ENCODE results near the gene MLXIP. TPM values are rescaled to one million over a fixed set of nuclear protein-coding genes. Genes with fewer than 3 reads are reported as not detected.
A peak's percentile ranks its signal among the peaks of the same experiment; 100 is the strongest.

MLXIP gene
- total RNA-seq, 1 experiment from 2014 or later = 32.4 TPM

GRCh38 chr12:122087431-122088178 is 9.0 kb downstream of the MLXIP start:
- Histone ChIP-seq H2BK15ac (ENCODE audit: low read depth, low read length) (no peak overlapping the region), H3K4me2 (ENCODE audit: insufficient read depth, insufficient read length, low read length) (no peak overlapping the region), H4K8ac (replicated peaks; ENCODE audit: insufficient read length, low read depth, low read length) (no peak overlapping the region), H3K4ac (ENCODE audit: low read depth, low read length) (no peak overlapping the region), H3K14ac (ENCODE audit: insufficient read depth, low read length) (no peak overlapping the region; the same call in 1 of the 2 replicates), H3K27me3 (ENCODE audit: insufficient read depth, low read length) (no peaks in the 10 kb centered on the region), H4K20me1 (ENCODE audit: control insufficient read depth, insufficient read depth, insufficient read length) (no peaks in the 10 kb centered on the region), H3T11ph (ENCODE audit: low read length) (no peak overlapping the region), H3K79me2 (ENCODE audit: insufficient read depth, low read length) (peaks cover 3% of the 10 kb centered on the region; the same call in 1 of the 2 replicates), H2BK20ac (ENCODE audit: low read depth, low read length, poor library complexity, severe bottlenecking) (no peak overlapping the region), H3K18ac (ENCODE audit: insufficient read length, low read depth, low read length) (no peak overlapping the region), H4K5ac (ENCODE audit: insufficient read length, low read depth, low read length) (no peak overlapping the region), H2BK5ac (ENCODE audit: insufficient read length, low read length) (no peak overlapping the region), H3K23me2 (ENCODE audit: insufficient read length, low read depth, low read length, poor library complexity, severe bottlenecking) (no peaks in the 10 kb centered on the region), H3K9ac (ENCODE audit: extremely low read depth, insufficient read length, low read length) (no peak overlapping the region), H3K23ac (ENCODE audit: insufficient read length, low read depth, low read length) (no peak overlapping the region), H3K9me3 (ENCODE audit: control insufficient read depth, low read depth, low read length) (no peaks in the 10 kb centered on the region), H4K91ac (ENCODE audit: insufficient read length, low read depth, low read length) (no peak overlapping the region), H3K27ac (ENCODE audit: insufficient read length, low read depth, low read length) (no peak overlapping the region), H3K79me1 (ENCODE audit: insufficient read depth, low read depth, low read length, poor library complexity, severe bottlenecking) (no peaks in the 10 kb centered on the region), H2AK5ac (ENCODE audit: insufficient read length, low read length) (no peak overlapping the region), H2BK12ac (ENCODE audit: insufficient read length, low read depth, low read length) (no peak overlapping the region), H3K4me1 (ENCODE audit: insufficient read depth, low read length) (peaks cover 2% of the 10 kb centered on the region; the same call in 1 of the 2 replicates), H2AFZ (ENCODE audit: low read length) (no peak overlapping the region), H2BK120ac (ENCODE audit: low read depth, low read length, poor library complexity, severe bottlenecking) (no peak overlapping the region), H3K56ac (ENCODE audit: insufficient read length, low read depth, low read length) (no peak overlapping the region)
- peak overlapping the region; percentile 49 to 68 (median 62); a peak in 6 of 7 replicates for H3K27ac Mint-ChIP-seq
- no CpG with 5 or more reads among the region's 17 CpGs for WGBS (ENCODE audit: extremely low coverage, insufficient read length, low lambda C conversion rate)
- no peaks in the 10 kb centered on the region for H3K9me3 Mint-ChIP-seq
- H3K4me3 Mint-ChIP-seq = no peak overlapping the region
- peaks cover 16 to 19% of the 10 kb centered on the region in 2 experiments for H3K4me1 Mint-ChIP-seq
- H3K27me3 Mint-ChIP-seq (ENCODE audit: low read depth) = no peaks in the 10 kb centered on the region; the same call in 1 of the 2 replicates
- H3K36me3 Mint-ChIP-seq (ENCODE audit: insufficient read depth in 1 of 3, low read depth in 3 of 3) = peaks cover 11 to 22% (median 16%) of the 10 kb centered on the region in 3 experiments; a peak in 6 of 7 replicates
- TF ChIP-seq, protein P1, sequence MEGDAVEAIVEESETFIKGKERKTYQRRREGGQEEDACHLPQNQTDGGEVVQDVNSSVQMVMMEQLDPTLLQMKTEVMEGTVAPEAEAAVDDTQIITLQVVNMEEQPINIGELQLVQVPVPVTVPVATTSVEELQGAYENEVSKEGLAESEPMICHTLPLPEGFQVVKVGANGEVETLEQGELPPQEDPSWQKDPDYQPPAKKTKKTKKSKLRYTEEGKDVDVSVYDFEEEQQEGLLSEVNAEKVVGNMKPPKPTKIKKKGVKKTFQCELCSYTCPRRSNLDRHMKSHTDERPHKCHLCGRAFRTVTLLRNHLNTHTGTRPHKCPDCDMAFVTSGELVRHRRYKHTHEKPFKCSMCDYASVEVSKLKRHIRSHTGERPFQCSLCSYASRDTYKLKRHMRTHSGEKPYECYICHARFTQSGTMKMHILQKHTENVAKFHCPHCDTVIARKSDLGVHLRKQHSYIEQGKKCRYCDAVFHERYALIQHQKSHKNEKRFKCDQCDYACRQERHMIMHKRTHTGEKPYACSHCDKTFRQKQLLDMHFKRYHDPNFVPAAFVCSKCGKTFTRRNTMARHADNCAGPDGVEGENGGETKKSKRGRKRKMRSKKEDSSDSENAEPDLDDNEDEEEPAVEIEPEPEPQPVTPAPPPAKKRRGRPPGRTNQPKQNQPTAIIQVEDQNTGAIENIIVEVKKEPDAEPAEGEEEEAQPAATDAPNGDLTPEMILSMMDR (conservative IDR thresholded peaks at IDR 0.05) = no peak
- no peak for DNase-seq

Measured in H9 (cell line).